Activated CD8-positive, alpha-beta memory T cell treated with anti-CD3 and anti-CD28 coated beads for 36 hours (primary cell): ENCODE data around the gene ALPK3. TPM values are rescaled to one million over a fixed set of nuclear protein-coding genes. Genes with fewer than 3 reads are reported as not detected.

Source experiments
- CTCF ChIA-PET: fragments of 350-600 bp; sonication (Branson Sonifier 250); formaldehyde crosslinking; loops from one replicate; lab custom pipeline; 2021; ENCODE audit warnings: antibody characterized with exemption; lab: Charles Lee
- POLR2A ChIA-PET: fragments of 350-600 bp; sonication (Branson Sonifier 250); formaldehyde crosslinking; loops from one replicate; lab custom pipeline; 2021; ENCODE audit warnings: antibody characterized with exemption; lab: Charles Lee
- total RNA-seq, 2 experiments: library from RNA; stranded (reverse); gene quantifications; one replicate each; pipeline ENCODE4 v1.2.3, GENCODE V29; 2021

ALPK3 gene
- total RNA-seq, 2 experiments from 2014 or later = 0.06 to 0.08 TPM

- CTCF ChIA-PET = no interaction called here
Observed at GRCh38 chr15:84859144-84859543, 42.0 kb downstream of the ALPK3 start.

GRCh38 chr15:84859651-84860050, 42.5 kb downstream of the ALPK3 start:
- CTCF ChIA-PET = no interaction called here
- POLR2A ChIA-PET = no interaction called here

More at GRCh38 chr15:84859144-84859543, 42.0 kb downstream of the ALPK3 start:
- POLR2A ChIA-PET = no interaction called here

- POLR2A ChIA-PET = no interaction called here
- CTCF ChIA-PET = no interaction called here
Observed at GRCh38 chr15:84861781-84862180, 44.6 kb downstream of the ALPK3 start.

- CTCF ChIA-PET = no interaction called here
- POLR2A ChIA-PET = no interaction called here
Observed at GRCh38 chr15:84862214-84862975, 45.2 kb downstream of the ALPK3 start.

- CTCF ChIA-PET = no interaction called here
- POLR2A ChIA-PET = interaction anchor here (0.6 kb wide), 1 partner anchor 10 kb away, joined by 4 read pairs; no protein-coding TSS in a partner anchor
Observed at GRCh38 chr15:84863565-84864443, 46.6 kb downstream of the ALPK3 start.

DNA sequence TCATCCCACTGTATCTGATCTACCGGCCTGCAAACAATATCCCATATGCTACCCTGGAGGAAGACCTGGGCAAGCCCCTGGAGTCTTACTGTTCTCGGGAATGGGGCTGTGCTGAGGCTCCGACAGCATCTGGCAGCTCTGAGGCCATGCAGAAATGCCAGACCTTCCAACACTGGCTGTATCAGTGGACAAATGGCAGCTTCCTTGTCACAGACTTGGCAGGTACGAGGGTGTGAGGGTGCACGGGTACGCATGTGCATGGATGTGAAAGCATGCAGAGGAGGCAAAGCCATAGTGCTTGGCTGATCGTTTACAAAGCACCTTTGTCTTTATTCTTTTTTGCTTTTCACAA, 47.3 kb downstream of the ALPK3 start:
- ChIA-PET POLR2A (interaction anchor here (0.6 kb wide), 1 partner anchor 9 kb away, joined by 4 read pairs; no protein-coding TSS in a partner anchor), CTCF (no interaction called here)

- ChIA-PET CTCF (no interaction called here), POLR2A (no interaction called here)
Observed at GRCh38 chr15:84865074-84865569, 48.0 kb downstream of the ALPK3 start.

- ChIA-PET POLR2A (no interaction called here), CTCF (interaction anchor here (0.8 kb wide), 1 partner anchor 10 kb away, joined by 3 read pairs; no protein-coding TSS in a partner anchor)
Observed at GRCh38 chr15:84868037-84868880, 51.1 kb downstream of the ALPK3 start.

- POLR2A ChIA-PET = no interaction called here
- CTCF ChIA-PET = interaction anchor here (1.1 kb wide), 1 partner anchor 9 kb away, joined by 5 read pairs; no protein-coding TSS in a partner anchor
Observed at GRCh38 chr15:84869510-84869909, 52.4 kb downstream of the ALPK3 start.

- POLR2A ChIA-PET = no interaction called here
- CTCF ChIA-PET = interaction anchor here (0.8 kb wide), 1 partner anchor 266 kb away, joined by 3 read pairs; no protein-coding TSS in a partner anchor
Observed at GRCh38 chr15:84871428-84871985, 54.4 kb downstream of the ALPK3 start.

- POLR2A ChIA-PET = no interaction called here
Observed at GRCh38 chr15:84872009-84872910, 55.1 kb downstream of the ALPK3 start.

DNA sequence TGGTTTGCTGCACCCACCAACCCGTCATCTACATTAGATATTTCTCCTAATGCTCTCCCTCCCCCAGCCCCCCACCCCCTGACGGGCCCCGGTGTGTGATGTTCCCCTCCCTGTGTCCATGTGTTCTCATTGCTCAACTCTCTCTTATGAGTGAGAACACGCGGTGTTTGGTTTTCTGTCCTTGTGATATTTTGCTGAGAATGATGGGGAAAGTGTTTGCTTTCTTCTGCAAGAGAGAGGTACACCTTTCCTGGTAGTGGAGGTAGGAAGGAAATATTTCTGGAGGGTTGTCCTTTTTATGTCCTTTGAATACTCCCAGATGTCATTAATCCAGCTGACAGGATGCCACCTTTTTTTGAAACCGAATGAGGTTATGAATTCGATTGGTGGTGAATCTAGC, 56.8 kb downstream of the ALPK3 start:
- POLR2A ChIA-PET = interaction anchor here (0.7 kb wide), 1 partner anchor 10 kb away, joined by 4 read pairs; no protein-coding TSS in a partner anchor

More at GRCh38 chr15:84872009-84872910, 55.1 kb downstream of the ALPK3 start:
- CTCF ChIA-PET = interaction anchor here (0.8 kb wide), 1 partner anchor 267 kb away, joined by 3 read pairs; no protein-coding TSS in a partner anchor

GRCh38 chr15:84874981-84875699, 58.0 kb downstream of the ALPK3 start:
- POLR2A ChIA-PET = no interaction called here
- CTCF ChIA-PET = no interaction called here

More for the DNA sequence above, 56.8 kb downstream of the ALPK3 start:
- CTCF ChIA-PET = no interaction called here

GRCh38 chr15:84876269-84876668, 59.1 kb downstream of the ALPK3 start:
- ChIA-PET POLR2A (interaction anchor here (0.6 to 0.7 kb wide), 2 partner anchors 65 to 79 kb away, joined by 4 to 5 read pairs; no protein-coding TSS in a partner anchor), CTCF (interaction anchor here (0.6 to 1.4 kb wide), 2 partner anchors 39 to 241 kb away, joined by 3 read pairs; no protein-coding TSS in a partner anchor)

DNA sequence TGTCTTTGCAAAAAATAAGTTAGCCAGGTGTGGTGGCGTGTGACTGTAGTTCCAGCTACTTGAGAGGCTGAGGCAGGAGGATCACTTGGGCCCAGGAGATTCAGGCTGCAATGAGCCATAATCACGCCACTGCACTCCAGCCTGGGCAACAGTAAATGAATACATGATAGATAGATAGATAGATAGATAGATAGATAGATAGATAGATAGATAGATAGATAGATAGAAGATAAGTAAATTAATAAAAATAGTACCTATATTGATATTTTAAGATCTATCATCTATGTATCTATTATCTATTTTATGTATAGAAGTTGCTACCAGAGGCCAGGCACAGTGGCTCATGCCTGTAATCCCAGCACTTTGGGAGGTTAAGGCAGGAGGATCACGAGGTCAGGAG, 60.5 kb downstream of the ALPK3 start:
- ChIA-PET CTCF (interaction anchor here (0.6 to 1.5 kb wide), 7 partner anchors 8 to 256 kb away, joined by 3 to 5 read pairs (median 3); partner anchors contain the start of gene WDR73), POLR2A (interaction anchor here (0.6 to 1.0 kb wide), 2 partner anchors 161 to 219 kb away, joined by 3 to 10 read pairs; partner anchors contain the start of gene NMB)

- CTCF ChIA-PET = interaction anchor here (0.6 to 1.5 kb wide), 11 partner anchors 9 to 503 kb away, joined by 3 to 6 read pairs (median 3); partner anchors contain the start of gene WDR73
- POLR2A ChIA-PET = interaction anchor here (0.6 to 1.0 kb wide), 2 partner anchors 162 to 220 kb away, joined by 3 to 10 read pairs; partner anchors contain the start of gene NMB
Observed at GRCh38 chr15:84878504-84878903, 61.3 kb downstream of the ALPK3 start.
